DOHH2 (cell line): Measurements from ENCODE around the gene SIGLEC5.

Experiments
- EZH2phosphoT487 ChIP-seq: fragments of 200-600 bp; sonication (generic); IDR thresholded peaks from 2 replicates; pipeline ENCODE4 v1.6.1; 2017; ENCODE audit warnings: borderline replicate concordance, mild to moderate bottlenecking, antibody characterized with exemption, low read length, moderate library complexity, mixed read lengths
- TF ChIP-seq, protein P1 (sequence below): fragments of 200-600 bp; sonication (generic); IDR thresholded peaks from one replicate; pipeline ENCODE4 v1.5.1; 2014; ENCODE audit warnings: antibody characterized with exemption, mild to moderate bottlenecking, low read depth, low read length; ENCODE audit not compliant: poor library complexity, severe bottlenecking

DNA sequence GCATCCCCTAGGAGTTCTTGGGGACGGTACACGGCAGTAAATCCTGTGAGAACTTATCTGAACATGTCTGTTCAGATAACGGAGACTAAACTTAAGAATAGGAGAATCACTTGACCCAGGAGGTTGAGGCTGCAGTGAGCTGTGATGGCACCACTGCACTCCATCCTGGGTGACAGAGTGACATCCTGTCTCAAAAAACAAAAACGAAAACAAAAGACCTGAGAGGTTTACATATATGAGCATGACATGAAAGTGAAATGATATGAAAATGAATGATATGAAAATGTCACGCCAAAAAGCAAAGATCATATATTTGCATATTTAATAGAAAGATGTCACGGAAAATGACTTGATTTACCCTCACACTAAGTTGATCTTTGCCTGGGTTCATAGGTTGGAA, 53.4 kb downstream of the SIGLEC5 start:
- TF ChIP-seq, protein P1, sequence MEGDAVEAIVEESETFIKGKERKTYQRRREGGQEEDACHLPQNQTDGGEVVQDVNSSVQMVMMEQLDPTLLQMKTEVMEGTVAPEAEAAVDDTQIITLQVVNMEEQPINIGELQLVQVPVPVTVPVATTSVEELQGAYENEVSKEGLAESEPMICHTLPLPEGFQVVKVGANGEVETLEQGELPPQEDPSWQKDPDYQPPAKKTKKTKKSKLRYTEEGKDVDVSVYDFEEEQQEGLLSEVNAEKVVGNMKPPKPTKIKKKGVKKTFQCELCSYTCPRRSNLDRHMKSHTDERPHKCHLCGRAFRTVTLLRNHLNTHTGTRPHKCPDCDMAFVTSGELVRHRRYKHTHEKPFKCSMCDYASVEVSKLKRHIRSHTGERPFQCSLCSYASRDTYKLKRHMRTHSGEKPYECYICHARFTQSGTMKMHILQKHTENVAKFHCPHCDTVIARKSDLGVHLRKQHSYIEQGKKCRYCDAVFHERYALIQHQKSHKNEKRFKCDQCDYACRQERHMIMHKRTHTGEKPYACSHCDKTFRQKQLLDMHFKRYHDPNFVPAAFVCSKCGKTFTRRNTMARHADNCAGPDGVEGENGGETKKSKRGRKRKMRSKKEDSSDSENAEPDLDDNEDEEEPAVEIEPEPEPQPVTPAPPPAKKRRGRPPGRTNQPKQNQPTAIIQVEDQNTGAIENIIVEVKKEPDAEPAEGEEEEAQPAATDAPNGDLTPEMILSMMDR: no peak
- no peak for TF ChIP-seq EZH2phosphoT487
